Measurements from ENCODE around the gene MTHFD1L. TPM values are rescaled to one million over a fixed set of nuclear protein-coding genes. Genes with fewer than 3 reads are reported as not detected.

Gene MTHFD1L
- total RNA-seq, 2 donors from 2014 or later: 9.2 to 23.3 TPM

DNA sequence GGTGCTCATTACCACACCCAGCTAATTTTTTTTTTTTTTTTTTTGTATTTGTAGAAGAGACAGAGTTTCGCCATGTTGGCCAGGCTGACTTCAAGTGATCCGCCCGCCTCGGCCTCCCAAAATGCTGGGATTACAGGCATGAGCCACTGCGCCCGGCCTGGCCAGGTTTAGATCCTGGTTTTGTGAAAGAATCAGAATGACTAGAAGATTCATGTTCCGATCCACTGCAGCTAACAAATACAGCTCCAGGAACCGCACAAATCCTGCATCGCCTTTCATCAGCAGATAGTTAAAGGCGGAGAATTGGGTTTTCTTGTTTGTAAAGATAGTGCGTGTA is 223.1 kb downstream of the MTHFD1L start:
- Histone ChIP-seq H3K27ac (no peak overlapping the region), H3K36me3 (no peaks in the 10 kb centered on the region)

DNA sequence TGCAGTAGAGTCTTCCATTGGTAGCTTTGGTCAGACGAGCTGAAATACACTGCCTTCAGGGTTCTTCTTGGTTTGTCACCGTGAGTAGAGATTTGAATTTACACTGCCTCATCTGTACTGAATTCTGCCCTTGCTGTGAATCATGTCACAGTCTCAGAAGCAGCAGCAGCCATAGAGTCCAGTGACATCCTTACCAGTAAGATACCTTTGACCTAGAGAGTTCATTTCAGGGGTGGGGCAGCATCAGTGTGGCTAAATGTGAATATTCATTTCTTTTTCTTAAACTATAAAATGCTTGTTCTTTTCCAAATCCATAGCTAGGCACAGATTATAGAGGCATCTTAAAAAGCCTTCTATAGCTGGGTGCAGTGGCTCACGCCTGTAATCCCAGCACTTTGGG is 223.5 kb downstream of the MTHFD1L start:
- intact Hi-C loops (cut with DNase I): no loop called here
- Histone ChIP-seq H3K9ac (ENCODE audit: low read depth in 2 of 2, low read length in 2 of 2) (no peak overlapping the region), H3K4me1 (no peaks in the 10 kb centered on the region), H3K9me3 (no peaks in the 10 kb centered on the region), H3K36me3 (no peaks in the 10 kb centered on the region), H3K27ac (no peak overlapping the region), H3K4me3 (no peak overlapping the region), H3K27me3 (no peaks in the 10 kb centered on the region)
- DNase-seq: no peak
- TF ChIP-seq, protein P1, sequence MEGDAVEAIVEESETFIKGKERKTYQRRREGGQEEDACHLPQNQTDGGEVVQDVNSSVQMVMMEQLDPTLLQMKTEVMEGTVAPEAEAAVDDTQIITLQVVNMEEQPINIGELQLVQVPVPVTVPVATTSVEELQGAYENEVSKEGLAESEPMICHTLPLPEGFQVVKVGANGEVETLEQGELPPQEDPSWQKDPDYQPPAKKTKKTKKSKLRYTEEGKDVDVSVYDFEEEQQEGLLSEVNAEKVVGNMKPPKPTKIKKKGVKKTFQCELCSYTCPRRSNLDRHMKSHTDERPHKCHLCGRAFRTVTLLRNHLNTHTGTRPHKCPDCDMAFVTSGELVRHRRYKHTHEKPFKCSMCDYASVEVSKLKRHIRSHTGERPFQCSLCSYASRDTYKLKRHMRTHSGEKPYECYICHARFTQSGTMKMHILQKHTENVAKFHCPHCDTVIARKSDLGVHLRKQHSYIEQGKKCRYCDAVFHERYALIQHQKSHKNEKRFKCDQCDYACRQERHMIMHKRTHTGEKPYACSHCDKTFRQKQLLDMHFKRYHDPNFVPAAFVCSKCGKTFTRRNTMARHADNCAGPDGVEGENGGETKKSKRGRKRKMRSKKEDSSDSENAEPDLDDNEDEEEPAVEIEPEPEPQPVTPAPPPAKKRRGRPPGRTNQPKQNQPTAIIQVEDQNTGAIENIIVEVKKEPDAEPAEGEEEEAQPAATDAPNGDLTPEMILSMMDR (IDR thresholded peaks at IDR 0.05): no peak

More for the DNA sequence above, 223.1 kb downstream of the MTHFD1L start:
- intact Hi-C loops (cut with DNase I): no loop called here
- Histone ChIP-seq H3K9me3 (no peaks in the 10 kb centered on the region), H3K9ac (ENCODE audit: low read depth in 2 of 2, low read length in 2 of 2) (no peak overlapping the region), H3K4me1 (no peaks in the 10 kb centered on the region), H3K4me3 (no peak overlapping the region), H3K27me3 (no peaks in the 10 kb centered on the region)
- TF ChIP-seq, protein P1 (IDR thresholded peaks at IDR 0.05): no peak
- no peak for DNase-seq

DNA sequence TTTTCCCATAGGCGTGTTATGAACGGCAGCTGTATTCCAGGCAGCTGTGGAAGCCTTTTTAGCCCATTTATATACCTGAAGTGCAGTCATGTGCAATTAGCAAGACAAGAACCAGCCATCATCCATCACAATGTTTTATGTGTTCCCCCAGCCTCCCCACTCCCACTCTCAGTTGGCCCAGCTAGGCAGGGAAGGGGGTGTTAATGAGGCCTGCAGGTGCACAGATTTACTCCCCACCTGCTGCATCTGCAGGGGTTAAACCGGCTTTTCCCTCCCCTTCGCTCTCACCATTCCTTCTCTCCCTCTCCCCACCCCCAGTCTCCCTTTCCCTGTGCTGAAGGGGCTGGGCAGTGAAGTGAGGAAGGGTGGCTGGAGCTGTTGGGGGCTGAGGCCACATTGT is 224.5 kb downstream of the MTHFD1L start:
- H3K27ac ChIP-seq: no peak overlapping the region
- H3K36me3 ChIP-seq: no peaks in the 10 kb centered on the region
- H3K9me3 ChIP-seq: no peaks in the 10 kb centered on the region
- no peaks in the 10 kb centered on the region for H3K27me3 ChIP-seq
- H3K9ac ChIP-seq (ENCODE audit: low read depth in 2 of 2, low read length in 2 of 2): no peak overlapping the region
- no peaks in the 10 kb centered on the region for H3K4me1 ChIP-seq
- H3K4me3 ChIP-seq: no peak overlapping the region
- no peak for DNase-seq
- intact Hi-C loops (cut with DNase I): no loop called here
- TF ChIP-seq, protein P1 (IDR thresholded peaks at IDR 0.05): no peak

DNA sequence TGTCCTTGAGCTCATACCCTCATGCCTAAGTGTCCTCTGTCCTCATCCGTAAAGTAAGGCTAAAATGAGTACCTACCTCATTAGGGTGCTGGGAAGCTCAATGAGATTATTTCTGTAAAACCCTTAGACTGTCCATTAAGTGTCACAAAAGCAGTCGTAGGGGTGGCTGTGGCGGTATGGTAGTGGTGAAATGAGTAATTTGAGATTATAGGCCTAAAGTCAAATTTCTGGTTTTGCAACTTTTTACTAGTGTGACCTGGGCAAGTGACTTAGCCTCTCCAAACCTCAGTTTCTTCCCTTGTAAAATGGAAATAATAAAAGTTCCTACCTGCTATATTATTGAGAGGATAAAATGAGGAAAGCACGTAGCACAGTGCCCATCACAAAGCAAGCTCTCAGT is 226.1 kb downstream of the MTHFD1L start:
- no peaks in the 10 kb centered on the region for H3K9me3 ChIP-seq
- H3K36me3 ChIP-seq: no peaks in the 10 kb centered on the region
- H3K4me1 ChIP-seq: no peaks in the 10 kb centered on the region
- no peak overlapping the region for H3K27ac ChIP-seq
- no peak for DNase-seq
- intact Hi-C loops (cut with DNase I): no loop called here
- H3K27me3 ChIP-seq: no peaks in the 10 kb centered on the region
- TF ChIP-seq, protein P1 (IDR thresholded peaks at IDR 0.05): no peak
- H3K4me3 ChIP-seq: no peak overlapping the region
- H3K9ac ChIP-seq (ENCODE audit: low read depth in 2 of 2, low read length in 2 of 2): no peak overlapping the region

DNA sequence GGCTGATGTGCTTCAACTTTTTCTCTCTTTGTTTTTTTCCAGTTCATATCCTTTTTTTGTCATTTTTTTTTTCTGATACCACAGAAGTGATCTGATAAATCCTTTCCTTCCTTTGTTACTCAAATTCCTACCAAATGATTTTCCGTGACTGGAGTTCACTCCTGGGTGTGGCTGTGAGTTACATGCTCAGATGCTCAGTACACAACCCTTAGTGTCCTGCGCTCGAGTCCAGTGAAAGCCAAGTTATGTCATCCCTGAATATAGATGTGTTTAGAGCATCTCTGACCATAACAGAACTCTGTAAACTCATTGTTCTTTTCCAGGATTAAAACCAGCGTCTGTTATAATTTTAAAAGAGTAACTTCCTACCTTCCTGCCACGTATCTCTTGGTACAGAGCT is 227.1 kb downstream of the MTHFD1L start:
- Histone ChIP-seq H3K27me3 (no peaks in the 10 kb centered on the region), H3K4me1 (no peaks in the 10 kb centered on the region), H3K9me3 (no peaks in the 10 kb centered on the region), H3K4me3 (no peak overlapping the region), H3K9ac (ENCODE audit: low read depth in 2 of 2, low read length in 2 of 2) (no peak overlapping the region), H3K27ac (no peak overlapping the region), H3K36me3 (no peaks in the 10 kb centered on the region)
- intact Hi-C loops (cut with DNase I): no loop called here
- DNase-seq: no peak
- TF ChIP-seq, protein P1 (IDR thresholded peaks at IDR 0.05): no peak

DNA sequence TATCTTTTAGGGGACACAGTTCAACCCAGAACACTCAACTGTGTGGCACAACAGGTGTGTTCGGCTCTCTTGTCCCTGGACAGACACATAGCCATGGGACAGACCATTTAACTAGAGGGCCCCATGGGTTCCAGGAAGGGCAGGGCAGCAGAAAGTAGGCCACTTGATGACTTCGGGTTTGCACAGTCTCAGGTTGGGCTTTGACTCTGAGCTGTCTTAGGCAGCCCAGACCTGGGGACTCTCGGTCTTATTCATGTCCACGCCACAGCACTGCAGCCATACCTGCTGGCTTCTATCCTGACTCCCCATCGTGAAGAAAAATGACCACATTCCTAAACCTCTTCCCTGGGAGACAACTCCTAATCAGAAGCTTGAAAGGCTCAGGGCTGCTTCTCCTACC is 228.2 kb downstream of the MTHFD1L start:
- H3K27ac ChIP-seq: no peak overlapping the region
- no peak overlapping the region for H3K4me3 ChIP-seq
- intact Hi-C loops (cut with DNase I): no loop called here
- no peak for DNase-seq
- no peaks in the 10 kb centered on the region for H3K9me3 ChIP-seq
- no peaks in the 10 kb centered on the region for H3K36me3 ChIP-seq
- TF ChIP-seq, protein P1 (IDR thresholded peaks at IDR 0.05): no peak
- no peaks in the 10 kb centered on the region for H3K27me3 ChIP-seq
- H3K9ac ChIP-seq (ENCODE audit: low read depth in 2 of 2, low read length in 2 of 2): no peak overlapping the region
- H3K4me1 ChIP-seq: no peaks in the 10 kb centered on the region

All from colonic mucosa (tissue), 4 donors.